Esophagus squamous epithelium (tissue), 4 donors: ENCODE results near the gene RSPO1.

Experiments
- POLR2A ChIP-seq, 4 donors: fragments of 450-650 bp; IDR thresholded peaks; one replicate each; pipeline ENCODE4 v1.6.1; 2017; ENCODE audit warnings: antibody characterized with exemption in 4 of 4, mild to moderate bottlenecking in 4 of 4, moderate library complexity in 3 of 4
- TF ChIP-seq, protein P1 (sequence below), 6 experiments: fragments of 450-650 bp in 4 of 6; fragments of 200-600 bp in 2 of 6; sonication (generic) in 2 of 6; IDR thresholded peaks; one replicate each; pipeline ENCODE4 v1.5.1; 2016 to 2019; ENCODE audit warnings: antibody characterized with exemption in 6 of 6, mild to moderate bottlenecking in 4 of 6, moderate library complexity in 4 of 6

DNA sequence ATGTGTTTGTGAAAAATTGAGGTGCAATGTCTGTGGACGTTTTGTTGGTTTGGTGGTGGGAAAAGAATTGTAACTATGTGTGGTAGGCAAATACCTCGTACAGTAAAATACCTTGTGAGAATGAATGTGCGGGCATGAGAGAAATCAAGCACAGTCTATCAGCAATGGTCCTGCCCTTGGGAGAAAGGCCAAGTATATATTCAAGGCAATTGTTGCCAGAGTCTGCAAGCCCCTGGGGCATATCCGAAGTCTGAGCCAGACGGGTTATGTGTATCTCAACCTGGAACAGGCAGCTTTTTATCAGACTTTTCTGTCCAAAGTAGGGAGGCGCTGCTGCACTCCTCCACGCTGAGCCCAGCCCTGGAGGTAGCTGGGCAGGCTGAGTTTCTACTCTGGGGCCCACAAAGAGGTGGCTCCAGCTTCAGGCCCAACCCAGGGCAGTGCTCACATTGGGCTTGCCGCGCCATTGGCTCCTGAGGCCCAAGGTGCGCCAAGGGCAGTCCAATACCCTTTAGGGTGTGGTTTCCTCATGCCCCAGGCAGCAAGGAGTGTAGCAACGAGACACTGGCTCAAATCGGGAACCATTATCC, 29.5 kb downstream of the RSPO1 start:
- TF ChIP-seq POLR2A (IDR thresholded peaks at IDR 0.05): no peak
- TF ChIP-seq, protein P1, sequence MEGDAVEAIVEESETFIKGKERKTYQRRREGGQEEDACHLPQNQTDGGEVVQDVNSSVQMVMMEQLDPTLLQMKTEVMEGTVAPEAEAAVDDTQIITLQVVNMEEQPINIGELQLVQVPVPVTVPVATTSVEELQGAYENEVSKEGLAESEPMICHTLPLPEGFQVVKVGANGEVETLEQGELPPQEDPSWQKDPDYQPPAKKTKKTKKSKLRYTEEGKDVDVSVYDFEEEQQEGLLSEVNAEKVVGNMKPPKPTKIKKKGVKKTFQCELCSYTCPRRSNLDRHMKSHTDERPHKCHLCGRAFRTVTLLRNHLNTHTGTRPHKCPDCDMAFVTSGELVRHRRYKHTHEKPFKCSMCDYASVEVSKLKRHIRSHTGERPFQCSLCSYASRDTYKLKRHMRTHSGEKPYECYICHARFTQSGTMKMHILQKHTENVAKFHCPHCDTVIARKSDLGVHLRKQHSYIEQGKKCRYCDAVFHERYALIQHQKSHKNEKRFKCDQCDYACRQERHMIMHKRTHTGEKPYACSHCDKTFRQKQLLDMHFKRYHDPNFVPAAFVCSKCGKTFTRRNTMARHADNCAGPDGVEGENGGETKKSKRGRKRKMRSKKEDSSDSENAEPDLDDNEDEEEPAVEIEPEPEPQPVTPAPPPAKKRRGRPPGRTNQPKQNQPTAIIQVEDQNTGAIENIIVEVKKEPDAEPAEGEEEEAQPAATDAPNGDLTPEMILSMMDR (IDR thresholded peaks at IDR 0.05): no peak
